ENCODE measurements around the gene POLR3C.

POLR3C gene

DNA sequence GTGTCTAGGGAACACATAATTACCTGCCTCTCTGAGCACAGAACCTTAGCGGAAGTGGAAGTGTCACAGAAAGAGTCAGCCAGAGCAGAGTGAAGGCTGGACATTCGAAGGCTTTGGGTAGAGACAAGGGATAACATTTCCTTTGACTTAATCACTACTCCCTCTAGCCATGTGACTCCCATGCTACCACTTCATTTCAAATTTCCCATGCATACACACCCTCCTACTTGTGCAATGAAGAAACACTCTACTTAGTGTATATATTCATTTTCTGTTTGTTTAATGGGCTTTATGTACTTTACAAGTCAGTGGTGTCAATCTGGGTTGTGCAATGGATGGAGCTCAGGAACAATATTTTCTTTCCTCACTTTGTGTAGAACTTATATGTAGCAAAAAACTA is 54.7 kb downstream of the POLR3C start:
- TF ChIP-seq, protein P1, sequence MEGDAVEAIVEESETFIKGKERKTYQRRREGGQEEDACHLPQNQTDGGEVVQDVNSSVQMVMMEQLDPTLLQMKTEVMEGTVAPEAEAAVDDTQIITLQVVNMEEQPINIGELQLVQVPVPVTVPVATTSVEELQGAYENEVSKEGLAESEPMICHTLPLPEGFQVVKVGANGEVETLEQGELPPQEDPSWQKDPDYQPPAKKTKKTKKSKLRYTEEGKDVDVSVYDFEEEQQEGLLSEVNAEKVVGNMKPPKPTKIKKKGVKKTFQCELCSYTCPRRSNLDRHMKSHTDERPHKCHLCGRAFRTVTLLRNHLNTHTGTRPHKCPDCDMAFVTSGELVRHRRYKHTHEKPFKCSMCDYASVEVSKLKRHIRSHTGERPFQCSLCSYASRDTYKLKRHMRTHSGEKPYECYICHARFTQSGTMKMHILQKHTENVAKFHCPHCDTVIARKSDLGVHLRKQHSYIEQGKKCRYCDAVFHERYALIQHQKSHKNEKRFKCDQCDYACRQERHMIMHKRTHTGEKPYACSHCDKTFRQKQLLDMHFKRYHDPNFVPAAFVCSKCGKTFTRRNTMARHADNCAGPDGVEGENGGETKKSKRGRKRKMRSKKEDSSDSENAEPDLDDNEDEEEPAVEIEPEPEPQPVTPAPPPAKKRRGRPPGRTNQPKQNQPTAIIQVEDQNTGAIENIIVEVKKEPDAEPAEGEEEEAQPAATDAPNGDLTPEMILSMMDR (IDR thresholded peaks at IDR 0.05; ENCODE audit: low read depth, low read length) = no peak
- Histone ChIP-seq H3K4me3 (ENCODE audit: low read depth, low read length) (no peak overlapping the region), H3K9me3 (no peaks in the 10 kb centered on the region), H3K4me1 (no peaks in the 10 kb centered on the region), H3K36me3 (no peaks in the 10 kb centered on the region), H3K27me3 (peaks cover 4% of the 10 kb centered on the region; the same call in 1 of the 2 replicates)
- no peak for DNase-seq

DNA sequence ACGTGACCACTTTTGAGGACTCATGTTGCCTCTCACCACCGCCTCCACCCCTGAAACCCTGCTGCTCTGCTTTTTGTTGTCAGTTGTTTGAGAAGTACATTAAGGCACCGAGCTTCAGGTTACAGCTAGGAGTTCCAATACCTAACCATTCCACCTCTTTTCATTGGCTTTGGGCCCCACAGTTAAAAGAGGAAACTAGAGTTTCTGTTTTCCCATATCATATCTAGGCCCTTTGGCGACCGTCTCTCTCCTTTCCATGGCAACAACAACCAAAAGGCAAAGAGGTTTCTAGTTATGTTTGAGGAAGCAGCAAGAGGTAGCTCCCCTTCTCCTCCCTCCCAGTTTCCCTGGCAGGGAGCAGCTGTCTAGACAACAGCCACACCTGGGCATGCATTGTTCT is 55.8 kb downstream of the POLR3C start:
- DNase-seq = no peak
- Histone ChIP-seq H3K27me3 (peaks cover 6% of the 10 kb centered on the region; the same call in 1 of the 2 replicates), H3K9me3 (no peaks in the 10 kb centered on the region), H3K4me1 (no peaks in the 10 kb centered on the region), H3K4me3 (ENCODE audit: low read depth, low read length) (no peak overlapping the region), H3K36me3 (no peaks in the 10 kb centered on the region)
- TF ChIP-seq, protein P1 (IDR thresholded peaks at IDR 0.05; ENCODE audit: low read depth, low read length) = no peak

DNA sequence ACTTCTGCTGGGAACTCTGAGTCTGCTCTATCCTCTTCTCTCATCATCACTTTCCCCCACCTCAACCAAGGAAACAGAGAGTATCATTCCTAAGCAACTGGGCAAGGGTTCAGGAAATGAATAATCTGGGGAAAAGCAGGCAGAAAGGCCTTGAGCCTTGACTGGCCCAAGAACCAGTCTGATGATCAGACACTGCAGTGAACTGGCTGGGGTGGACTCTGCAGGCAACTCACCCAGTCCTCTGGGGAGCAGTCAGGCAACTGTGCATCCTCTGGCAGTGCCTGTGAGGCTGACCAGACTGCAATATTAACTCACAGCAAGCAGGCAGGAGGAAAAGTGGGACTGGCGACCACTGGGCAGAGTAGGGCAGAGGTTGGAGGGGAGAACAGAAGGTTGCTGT is 60.7 kb downstream of the POLR3C start:
- Histone ChIP-seq H3K4me3 (ENCODE audit: low read depth, low read length) (no peak overlapping the region), H3K9me3 (no peaks in the 10 kb centered on the region), H3K36me3 (no peaks in the 10 kb centered on the region), H3K4me1 (no peaks in the 10 kb centered on the region), H3K27me3 (peaks cover 9% of the 10 kb centered on the region; the same call in 1 of the 2 replicates)
- no peak for DNase-seq
- TF ChIP-seq, protein P1 (IDR thresholded peaks at IDR 0.05; ENCODE audit: low read depth, low read length) = no peak

DNA sequence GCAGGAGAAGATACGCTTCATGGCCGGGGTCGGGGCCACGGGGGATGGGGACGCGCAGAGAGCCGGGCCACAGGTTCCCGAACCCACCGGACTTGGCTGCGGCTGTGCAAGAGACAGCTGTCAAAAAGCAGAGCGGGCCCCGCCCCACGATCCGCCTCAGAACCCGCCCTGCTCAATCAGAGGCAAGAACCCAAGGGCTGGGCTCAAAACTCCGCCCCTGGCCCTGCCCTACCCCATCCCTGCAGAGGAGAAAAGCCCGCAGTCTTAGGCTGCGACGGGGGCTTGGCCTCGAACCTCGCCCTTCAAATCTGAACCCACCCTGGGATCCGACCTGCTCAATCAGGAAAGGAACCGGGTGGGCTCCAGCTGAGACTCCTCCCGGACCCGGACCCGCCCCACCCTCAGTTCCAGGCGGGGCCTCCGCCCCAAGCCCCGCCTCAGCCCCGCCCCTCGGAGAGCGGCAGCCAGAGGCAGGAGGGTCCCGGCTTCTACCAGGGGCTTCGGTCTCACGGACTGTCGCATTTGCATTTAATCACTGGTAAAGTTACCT is 61.8 kb downstream of the POLR3C start, which contains the start of gene ANKRD35:
Gene ANKRD35 (minus strand): TSS at position 129 of the 550 bp plus-strand sequence. CDS start 108 bp downstream, at position 21.
- peak; percentile 90 for DNase-seq

DNA sequence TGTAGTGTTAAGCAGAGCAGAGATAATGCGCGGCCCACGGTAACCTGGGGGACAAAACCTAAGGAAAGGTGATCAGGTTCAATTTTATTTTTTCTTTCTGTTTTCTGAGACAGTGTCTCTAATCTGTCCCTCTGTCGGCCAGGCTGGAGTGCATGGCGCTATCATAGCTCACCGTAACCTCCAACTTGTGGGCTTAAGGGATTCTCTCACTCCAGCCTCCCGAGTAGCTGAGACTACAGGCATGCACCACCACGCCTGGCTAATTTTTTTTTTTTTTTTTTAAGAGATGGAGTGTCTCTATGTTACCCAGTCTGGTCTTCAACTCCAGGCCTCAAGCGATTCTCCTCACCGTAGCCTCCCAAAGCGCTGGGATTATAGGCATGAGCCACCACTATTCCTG is 62.4 kb downstream of the POLR3C start:
- H3K27me3 ChIP-seq = peaks cover 9% of the 10 kb centered on the region; the same call in 1 of the 2 replicates
- no peaks in the 10 kb centered on the region for H3K36me3 ChIP-seq
- H3K4me1 ChIP-seq = no peaks in the 10 kb centered on the region
- no peak for DNase-seq
- TF ChIP-seq, protein P1 (IDR thresholded peaks at IDR 0.05; ENCODE audit: low read depth, low read length) = no peak
- no peaks in the 10 kb centered on the region for H3K9me3 ChIP-seq
- peak overlapping the region; percentile 75 for H3K4me3 ChIP-seq (ENCODE audit: low read depth, low read length)

More for the DNA sequence above, 61.8 kb downstream of the POLR3C start, which contains the start of gene ANKRD35:
- Histone ChIP-seq H3K9me3 (no peaks in the 10 kb centered on the region), H3K4me1 (no peaks in the 10 kb centered on the region), H3K4me3 (ENCODE audit: low read depth, low read length) (peak within 1 kb of the TSS; percentile 75), H3K27me3 (peaks cover 9% of the 10 kb centered on the region; the same call in 1 of the 2 replicates), H3K36me3 (no peaks in the 10 kb centered on the region)
- TF ChIP-seq, protein P1 (IDR thresholded peaks at IDR 0.05; ENCODE audit: low read depth, low read length) = no peak

DNA sequence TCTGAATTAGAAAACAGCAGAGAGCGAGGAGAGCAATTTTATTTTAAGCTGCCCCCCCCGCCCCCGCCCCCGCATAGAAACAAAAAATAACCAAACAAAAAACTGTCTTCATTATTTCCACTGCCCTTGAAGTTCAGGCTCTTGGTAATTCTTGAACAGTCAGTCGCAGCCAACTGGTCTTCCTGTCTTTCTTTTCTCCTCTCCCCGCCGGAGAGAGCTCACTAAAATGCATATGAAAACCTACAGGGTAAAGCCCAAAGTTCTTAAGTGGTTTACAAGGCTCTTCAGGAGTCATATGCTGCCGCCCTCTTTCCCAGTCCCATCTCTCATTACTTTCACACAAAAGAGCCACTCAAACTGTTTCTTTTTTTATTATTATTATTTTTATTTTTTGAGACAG is 62.8 kb downstream of the POLR3C start:
- TF ChIP-seq, protein P1 (IDR thresholded peaks at IDR 0.05; ENCODE audit: low read depth, low read length) = no peak
- no peak overlapping the region for H3K4me3 ChIP-seq (ENCODE audit: low read depth, low read length)
- no peaks in the 10 kb centered on the region for H3K4me1 ChIP-seq
- no peaks in the 10 kb centered on the region for H3K36me3 ChIP-seq
- H3K9me3 ChIP-seq = no peaks in the 10 kb centered on the region
- H3K27me3 ChIP-seq = peaks cover 9% of the 10 kb centered on the region; the same call in 1 of the 2 replicates
- DNase-seq = no peak
